ENCODE results near the gene NAV2.

Gene NAV2

GRCh38 chr11:20129665-20130064 is 417.0 kb downstream of the NAV2 start:
- Histone ChIP-seq H3K4me3 (ENCODE audit: low read length) (no peak overlapping the region), H3K9ac (ENCODE audit: low read depth, low read length) (no peak overlapping the region), H3K4me1 (ENCODE audit: insufficient read depth, low read length) (no peaks in the 10 kb centered on the region), H3K27me3 (ENCODE audit: insufficient read depth, low read length) (peaks cover 25% of the 10 kb centered on the region), H3K36me3 (ENCODE audit: insufficient read depth, low read length) (no peaks in the 10 kb centered on the region), H3K9me3 (ENCODE audit: insufficient read depth, low read depth, low read length) (no peaks in the 10 kb centered on the region), H3K27ac (ENCODE audit: low read depth, low read length) (no peak overlapping the region)
- 90% methylated on average over 4 of the region's 4 CpGs for WGBS

- H3K4me3 ChIP-seq (ENCODE audit: low read length): peak overlapping the region; percentile 44
- H3K4me1 ChIP-seq (ENCODE audit: insufficient read depth, low read length): no peaks in the 10 kb centered on the region
- H3K27me3 ChIP-seq (ENCODE audit: insufficient read depth, low read length): peaks cover 25% of the 10 kb centered on the region
- no peak overlapping the region for H3K27ac ChIP-seq (ENCODE audit: low read depth, low read length)
- H3K36me3 ChIP-seq (ENCODE audit: insufficient read depth, low read length): no peaks in the 10 kb centered on the region
- peak overlapping the region; percentile 37; the same call in 1 of the 2 replicates for H3K9ac ChIP-seq (ENCODE audit: low read depth, low read length)
- H3K9me3 ChIP-seq (ENCODE audit: insufficient read depth, low read depth, low read length): no peaks in the 10 kb centered on the region
- WGBS: 65% methylated on average over 51 of the region's 51 CpGs
These were observed 419.4 kb downstream of the NAV2 start for GRCh38 chr11:20131788-20132666.

- Histone ChIP-seq H3K9ac (ENCODE audit: low read depth, low read length) (no peak overlapping the region), H3K27ac (ENCODE audit: low read depth, low read length) (no peak overlapping the region), H3K4me1 (ENCODE audit: insufficient read depth, low read length) (no peaks in the 10 kb centered on the region), H3K36me3 (ENCODE audit: insufficient read depth, low read length) (no peaks in the 10 kb centered on the region), H3K9me3 (ENCODE audit: insufficient read depth, low read depth, low read length) (no peaks in the 10 kb centered on the region), H3K4me3 (ENCODE audit: low read length) (no peak overlapping the region), H3K27me3 (ENCODE audit: insufficient read depth, low read length) (peaks cover 25% of the 10 kb centered on the region)
- 72% methylated on average over 8 of the region's 8 CpGs for WGBS
These were observed 420.0 kb downstream of the NAV2 start for GRCh38 chr11:20132667-20133039.

GRCh38 chr11:20134991-20135736 is 422.5 kb downstream of the NAV2 start:
- Histone ChIP-seq H3K27ac (ENCODE audit: low read depth, low read length) (no peak overlapping the region), H3K9ac (ENCODE audit: low read depth, low read length) (no peak overlapping the region), H3K4me1 (ENCODE audit: insufficient read depth, low read length) (no peaks in the 10 kb centered on the region), H3K9me3 (ENCODE audit: insufficient read depth, low read depth, low read length) (no peaks in the 10 kb centered on the region), H3K27me3 (ENCODE audit: insufficient read depth, low read length) (peaks cover 32% of the 10 kb centered on the region), H3K36me3 (ENCODE audit: insufficient read depth, low read length) (no peaks in the 10 kb centered on the region), H3K4me3 (ENCODE audit: low read length) (no peak overlapping the region)
- WGBS: 81% methylated on average over 4 of the region's 5 CpGs

GRCh38 chr11:20137637-20138036 is 425.0 kb downstream of the NAV2 start:
- peaks cover 12% of the 10 kb centered on the region for H3K27me3 ChIP-seq (ENCODE audit: insufficient read depth, low read length)
- H3K4me1 ChIP-seq (ENCODE audit: insufficient read depth, low read length): no peaks in the 10 kb centered on the region
- no peak overlapping the region for H3K4me3 ChIP-seq (ENCODE audit: low read length)
- H3K9me3 ChIP-seq (ENCODE audit: insufficient read depth, low read depth, low read length): no peaks in the 10 kb centered on the region
- H3K9ac ChIP-seq (ENCODE audit: low read depth, low read length): no peak overlapping the region
- no peak overlapping the region for H3K27ac ChIP-seq (ENCODE audit: low read depth, low read length)
- no peaks in the 10 kb centered on the region for H3K36me3 ChIP-seq (ENCODE audit: insufficient read depth, low read length)

- H3K4me3 ChIP-seq (ENCODE audit: low read length): no peak overlapping the region
- H3K27ac ChIP-seq (ENCODE audit: low read depth, low read length): no peak overlapping the region
- WGBS: 90% methylated on average over 3 of the region's 4 CpGs
- H3K9ac ChIP-seq (ENCODE audit: low read depth, low read length): no peak overlapping the region
- peaks cover 15% of the 10 kb centered on the region for H3K27me3 ChIP-seq (ENCODE audit: insufficient read depth, low read length)
- H3K4me1 ChIP-seq (ENCODE audit: insufficient read depth, low read length): no peaks in the 10 kb centered on the region
- H3K36me3 ChIP-seq (ENCODE audit: insufficient read depth, low read length): no peaks in the 10 kb centered on the region
- H3K9me3 ChIP-seq (ENCODE audit: insufficient read depth, low read depth, low read length): no peaks in the 10 kb centered on the region
These were observed 426.1 kb downstream of the NAV2 start for GRCh38 chr11:20138707-20139106.

GRCh38 chr11:20154381-20154780 is 441.7 kb downstream of the NAV2 start:
- Histone ChIP-seq H3K9ac (ENCODE audit: low read depth, low read length) (no peak overlapping the region), H3K36me3 (ENCODE audit: insufficient read depth, low read length) (no peaks in the 10 kb centered on the region), H3K4me1 (ENCODE audit: insufficient read depth, low read length) (peaks cover 34% of the 10 kb centered on the region), H3K27me3 (ENCODE audit: insufficient read depth, low read length) (peaks cover 65% of the 10 kb centered on the region), H3K27ac (ENCODE audit: low read depth, low read length) (no peak overlapping the region; the same call in 1 of the 2 replicates), H3K9me3 (ENCODE audit: insufficient read depth, low read depth, low read length) (no peaks in the 10 kb centered on the region), H3K4me3 (ENCODE audit: low read length) (no peak overlapping the region)
- WGBS: 71% methylated on average over 1 of the region's 1 CpG

GRCh38 chr11:20155683-20156279 is 443.1 kb downstream of the NAV2 start:
- 5% methylated on average over 17 of the region's 19 CpGs for whole genome bisulfite sequencing
- Histone ChIP-seq H3K36me3 (ENCODE audit: insufficient read depth, low read length) (no peaks in the 10 kb centered on the region), H3K4me1 (ENCODE audit: insufficient read depth, low read length) (peaks cover 43% of the 10 kb centered on the region), H3K27me3 (ENCODE audit: insufficient read depth, low read length) (peaks cover 79% of the 10 kb centered on the region), H3K27ac (ENCODE audit: low read depth, low read length) (no peak overlapping the region), H3K9me3 (ENCODE audit: insufficient read depth, low read depth, low read length) (no peaks in the 10 kb centered on the region), H3K4me3 (ENCODE audit: low read length) (peak overlapping the region; percentile 58), H3K9ac (ENCODE audit: low read depth, low read length) (peak overlapping the region; percentile 18; the same call in 1 of the 2 replicates)

- Histone ChIP-seq H3K4me1 (ENCODE audit: insufficient read depth, low read length) (peaks cover 48% of the 10 kb centered on the region), H3K36me3 (ENCODE audit: insufficient read depth, low read length) (no peaks in the 10 kb centered on the region), H3K9ac (ENCODE audit: low read depth, low read length) (peak overlapping the region; percentile 18; the same call in 1 of the 2 replicates), H3K27me3 (ENCODE audit: insufficient read depth, low read length) (peaks cover 85% of the 10 kb centered on the region), H3K4me3 (ENCODE audit: low read length) (peak overlapping the region; percentile 58), H3K27ac (ENCODE audit: low read depth, low read length) (no peak overlapping the region), H3K9me3 (ENCODE audit: insufficient read depth, low read depth, low read length) (no peaks in the 10 kb centered on the region)
- under 1% methylated on average over 51 of the region's 51 CpGs for WGBS
These were observed 443.7 kb downstream of the NAV2 start for GRCh38 chr11:20156280-20156875.

- Histone ChIP-seq H3K9me3 (ENCODE audit: insufficient read depth, low read depth, low read length) (no peaks in the 10 kb centered on the region), H3K36me3 (ENCODE audit: insufficient read depth, low read length) (no peaks in the 10 kb centered on the region), H3K9ac (ENCODE audit: low read depth, low read length) (no peak overlapping the region), H3K4me3 (ENCODE audit: low read length) (peak overlapping the region; percentile 58), H3K27me3 (ENCODE audit: insufficient read depth, low read length) (peaks cover 92% of the 10 kb centered on the region), H3K4me1 (ENCODE audit: insufficient read depth, low read length) (peaks cover 51% of the 10 kb centered on the region), H3K27ac (ENCODE audit: low read depth, low read length) (no peak overlapping the region)
- WGBS: under 1% methylated on average over 44 of the region's 45 CpGs
These were observed 444.4 kb downstream of the NAV2 start for GRCh38 chr11:20156876-20157613.
